H1 (cell line): Measurements from ENCODE around the gene H6PD. TPM values are rescaled to one million over a fixed set of nuclear protein-coding genes. Genes with fewer than 3 reads are reported as not detected.

Experiments
- CTCF ChIA-PET: fragments of 300-600 bp; sonication (Branson Sonifier 250); formaldehyde crosslinking; loops from one replicate; lab custom pipeline; 2021; ENCODE audit not compliant: partially characterized antibody; lab: Charles Lee
- POLR2A ChIA-PET: fragments of 300-600 bp; sonication (Branson Sonifier 250); formaldehyde crosslinking; loops from one replicate; lab custom pipeline; 2021; ENCODE audit warnings: inconsistent platforms; ENCODE audit not compliant: partially characterized antibody; lab: Charles Lee
- DNase-seq, 2 experiments: peaks; one replicate each; pipeline versions ENCODE4 v3.0.0 to v3.0.0-alpha.2; 2010 to 2022; ENCODE audit warnings: low spot score in 2 of 2, low read depth in 1 of 2, mixed read lengths in 1 of 2
- FAIRE-seq: peaks from 2 replicates; lab custom pipeline; 2011; peaks lifted over from hg19 to GRCh38; lab: Jason Lieb, UNC
- H2AFZ ChIP-seq: 2 replicates; pipeline ENCODE4 v1.8.1; 2012; ENCODE audit warnings: low read length, inconsistent platforms
- H2AK5ac ChIP-seq: 2 replicates; pipeline ENCODE4 v1.6.1; 2013; ENCODE audit warnings: low read depth, low read length
- H2BK120ac ChIP-seq: replicated peaks from 2 replicates; pipeline ENCODE3; 2013; ENCODE audit warnings: low read depth, low read length, inconsistent platforms
- H2BK12ac ChIP-seq: 2 replicates; pipeline ENCODE4 v1.6.1; 2013; ENCODE audit warnings: low read depth, low read length
- H2BK15ac ChIP-seq: 2 replicates; pipeline ENCODE4 v1.6.1; 2013; ENCODE audit warnings: low read length
- H2BK20ac ChIP-seq: 2 replicates; pipeline ENCODE4 v1.6.1; 2013; ENCODE audit warnings: low read length
- H2BK5ac ChIP-seq: 2 replicates; pipeline ENCODE4 v1.6.1; 2013; ENCODE audit warnings: low read depth, low read length
- H3K14ac ChIP-seq: 2 replicates; pipeline ENCODE4 v1.6.1; 2013; ENCODE audit warnings: inconsistent platforms; ENCODE audit not compliant: insufficient read length
- H3K18ac ChIP-seq: 2 replicates; pipeline ENCODE4 v1.6.1; 2013; ENCODE audit warnings: low read length; ENCODE audit errors: extremely low read depth
- H3K23ac ChIP-seq: 2 replicates; pipeline ENCODE4 v1.6.1; 2013; ENCODE audit warnings: inconsistent platforms; ENCODE audit not compliant: insufficient read length
- H3K23me2 ChIP-seq: 2 replicates; pipeline ENCODE4 v1.6.1; 2013; ENCODE audit warnings: low read depth, low read length
- H3K27ac ChIP-seq: 2 replicates; pipeline ENCODE4 v1.6.1; 2011; ENCODE audit warnings: low read depth, low read length, inconsistent platforms
- H3K27me3 ChIP-seq, 4 experiments: replicated peaks in 1 of 4; 1 replicate in 1 of 4; 2 replicates in 3 of 4; pipeline versions ENCODE4 v1.6.1 to v1.8.1; 2011 to 2013; ENCODE audit warnings: low read length in 3 of 4, mild to moderate bottlenecking in 3 of 4, inconsistent platforms in 2 of 4, mixed read lengths in 2 of 4, moderate library complexity in 1 of 4; ENCODE audit not compliant: control insufficient read depth in 3 of 4, insufficient read depth in 3 of 4; ENCODE audit errors: extremely low read depth in 1 of 4
- H3K36me3 ChIP-seq, 4 experiments: 2 replicates each; pipeline versions ENCODE4 v1.6.1 to v1.8.1; 2011 to 2013; ENCODE audit warnings: mild to moderate bottlenecking in 4 of 4, low read length in 3 of 4, moderate library complexity in 2 of 4, control low read depth in 1 of 4, inconsistent platforms in 1 of 4; ENCODE audit not compliant: insufficient read depth in 4 of 4, control insufficient read depth in 2 of 4
- H3K4ac ChIP-seq: replicated peaks from 2 replicates; pipeline ENCODE3; 2013; ENCODE audit warnings: low read length, low read depth, mixed read lengths, inconsistent platforms; ENCODE audit not compliant: insufficient read length
- H3K4me1 ChIP-seq, 4 experiments: replicated peaks in 1 of 4; 1 replicate in 1 of 4; 2 replicates in 3 of 4; pipeline versions ENCODE4 v1.6.1 to v1.8.1; 2011 to 2013; ENCODE audit warnings: low read length in 3 of 4, inconsistent platforms in 2 of 4, mixed read lengths in 1 of 4; ENCODE audit not compliant: insufficient read depth in 4 of 4, control insufficient read depth in 3 of 4
- H3K4me2 ChIP-seq, 2 experiments: 2 replicates each; pipeline versions ENCODE4 v1.6.1 to v1.8.1; 2011 to 2013; ENCODE audit warnings: low read depth in 2 of 2, low read length in 2 of 2, control low read depth in 1 of 2, inconsistent platforms in 1 of 2, mild to moderate bottlenecking in 1 of 2; ENCODE audit not compliant: insufficient read depth in 1 of 2
- H3K4me3 ChIP-seq, 4 experiments: fragments of 200-600, 300-600 bp in 1 of 4; sonication (generic), shearing (Covaris generic), sonication (Bioruptor Twin) in 1 of 4; 2 replicates each; pipeline versions ENCODE4 v1.5.1 to v1.8.1; 2011 to 2016; ENCODE audit warnings: low read length in 4 of 4, low read depth in 3 of 4, control low read depth in 2 of 4, inconsistent platforms in 2 of 4, mild to moderate bottlenecking in 2 of 4, mixed read lengths in 1 of 4, moderate library complexity in 1 of 4; ENCODE audit not compliant: insufficient read depth in 2 of 4; ENCODE audit errors: extremely low read depth in 1 of 4
- H3K56ac ChIP-seq: replicated peaks from 2 replicates; pipeline ENCODE3; 2013; ENCODE audit warnings: low read depth, mild to moderate bottlenecking, mixed read lengths, low read length, inconsistent platforms; ENCODE audit not compliant: insufficient read length
- H3K79me1 ChIP-seq: 2 replicates; pipeline ENCODE4 v1.6.1; 2013; ENCODE audit warnings: low read depth, low read length, control low read depth
- H3K79me2 ChIP-seq, 2 experiments: 2 replicates each; pipeline versions ENCODE4 v1.6.1 to v1.8.1; 2012 to 2013; ENCODE audit warnings: low read length in 2 of 2, mild to moderate bottlenecking in 2 of 2, inconsistent platforms in 1 of 2; ENCODE audit not compliant: insufficient read depth in 2 of 2, control insufficient read depth in 1 of 2
- H3K9ac ChIP-seq, 4 experiments: replicated peaks in 1 of 4; 1 replicate in 1 of 4; 2 replicates in 3 of 4; pipeline versions ENCODE4 v1.6.1 to v1.8.1; 2011 to 2013; ENCODE audit warnings: low read depth in 3 of 4, low read length in 3 of 4, control low read depth in 2 of 4, mild to moderate bottlenecking in 2 of 4, moderate library complexity in 2 of 4, inconsistent platforms in 1 of 4; ENCODE audit errors: extremely low read depth in 1 of 4
- H3K9me3 ChIP-seq, 2 experiments: 2 replicates each; pipeline versions ENCODE4 v1.6.1 to v1.8.1; 2012 to 2013; ENCODE audit warnings: mild to moderate bottlenecking in 2 of 2, moderate library complexity in 2 of 2, control low read depth in 1 of 2, inconsistent platforms in 1 of 2, low read depth in 1 of 2, low read length in 1 of 2, mixed read lengths in 1 of 2; ENCODE audit not compliant: insufficient read depth in 2 of 2
- H4K20me1 ChIP-seq, 2 experiments: replicated peaks in 1 of 2; 2 replicates each; pipeline versions ENCODE3 to v1.8.1; 2011 to 2013; ENCODE audit warnings: inconsistent platforms in 2 of 2, low read length in 2 of 2, mild to moderate bottlenecking in 1 of 2; ENCODE audit not compliant: insufficient read depth in 2 of 2, control insufficient read depth in 1 of 2
- H4K5ac ChIP-seq: 2 replicates; pipeline ENCODE4 v1.6.1; 2013; ENCODE audit warnings: low read length, low read depth, mixed read lengths, inconsistent platforms; ENCODE audit not compliant: insufficient read length
- H4K8ac ChIP-seq: 2 replicates; pipeline ENCODE4 v1.8.0; 2013; ENCODE audit warnings: mild to moderate bottlenecking, moderate library complexity, low read length, inconsistent platforms; ENCODE audit not compliant: insufficient read depth; ENCODE audit errors: extremely low read depth
- H4K91ac ChIP-seq: replicated peaks from 2 replicates; pipeline ENCODE3; 2013; ENCODE audit warnings: low read length, mixed read lengths, inconsistent platforms; ENCODE audit not compliant: insufficient read length
- CTBP2 ChIP-seq: IDR thresholded peaks from 2 replicates; pipeline ENCODE4 v1.7.0; 2011; ENCODE audit warnings: borderline replicate concordance, mild to moderate bottlenecking, moderate library complexity, mixed read lengths, low read length; ENCODE audit not compliant: insufficient read depth, insufficient read length
- NANOG ChIP-seq: IDR thresholded peaks from 2 replicates; pipeline ENCODE4 v1.6.1; 2011; ENCODE audit warnings: low read length, low read depth, mild to moderate bottlenecking, inconsistent platforms; ENCODE audit not compliant: insufficient read depth, poor library complexity, severe bottlenecking
- NRF1 ChIP-seq: IDR thresholded peaks from 2 replicates; pipeline ENCODE4 v1.6.1; 2011; ENCODE audit warnings: mild to moderate bottlenecking, low read depth, low read length, improper control_type of control experiment
- SP1 ChIP-seq: IDR thresholded peaks from 2 replicates; pipeline ENCODE4 v1.6.1; 2011; ENCODE audit warnings: low read depth, low read length
- TBP ChIP-seq: IDR thresholded peaks from 2 replicates; pipeline ENCODE4 v1.6.1; 2011; ENCODE audit warnings: low read depth, low read length, improper control_type of control experiment
- TCF12 ChIP-seq: IDR thresholded peaks from 2 replicates; pipeline ENCODE4 v1.6.1; 2011; ENCODE audit warnings: low read depth, mild to moderate bottlenecking, low read length
- YY1 ChIP-seq: IDR thresholded peaks from 2 replicates; pipeline ENCODE4 v1.6.1; 2011; ENCODE audit warnings: low read depth, mild to moderate bottlenecking, low read length
- WGBS, 2 experiments: shearing (Covaris generic) in 1 of 2; methylation state at CpG; one replicate each; pipeline versions ENCODE4 v1.1.6 to v1.1.7; 2013 to 2015; ENCODE audit warnings: low lambda C conversion rate in 2 of 2, mixed read lengths in 2 of 2, inconsistent platforms in 1 of 2, low coverage in 1 of 2, missing lambda C conversion rate in 1 of 2; ENCODE audit not compliant: insufficient replicate concordance in 2 of 2, insufficient coverage in 1 of 2, insufficient read length in 1 of 2; ENCODE audit errors: extremely low coverage in 1 of 2, missing lambda C conversion rate in 1 of 2; 5-methylcytosine and 5-hydroxymethylcytosine counted together
- polyA plus RNA-seq, 7 experiments: library from polyadenylated mRNA; depleted of rRNA in 3 of 7; stranded (reverse) in 5 of 7; unstranded in 2 of 7; fragments of >200 nt in 5 of 7; fragments of 200-250 nt in 2 of 7; gene quantifications; 1 replicate in 5 of 7; 2 replicates in 1 of 7; 4 replicates in 1 of 7; pipeline versions ENCODE4 v1.2.1 to v1.2.3, GENCODE V29; 2011 to 2013; ENCODE audit warnings: missing spikeins in 2 of 7, mixed read lengths in 2 of 7
- total RNA-seq: library from RNA; stranded (reverse); fragmentation: NEBNext Ultra II Directional; extraction: Animal tissue kit (Norgen Biotek cat#: 25700); gene quantifications from 2 replicates; pipeline ENCODE4 v1.2.1, GENCODE V29; 2021
- TF ChIP-seq, protein P1 (sequence below): IDR thresholded peaks from 2 replicates; pipeline ENCODE4 v1.6.1; 2012; ENCODE audit warnings: inconsistent platforms

H6PD gene
- total and polyA plus RNA-seq, 2 of the 8 experiments (the other 6 are each of a cell fraction or from before 2014, with no cell fraction given), result 3.6 to 3.8 TPM

DNA sequence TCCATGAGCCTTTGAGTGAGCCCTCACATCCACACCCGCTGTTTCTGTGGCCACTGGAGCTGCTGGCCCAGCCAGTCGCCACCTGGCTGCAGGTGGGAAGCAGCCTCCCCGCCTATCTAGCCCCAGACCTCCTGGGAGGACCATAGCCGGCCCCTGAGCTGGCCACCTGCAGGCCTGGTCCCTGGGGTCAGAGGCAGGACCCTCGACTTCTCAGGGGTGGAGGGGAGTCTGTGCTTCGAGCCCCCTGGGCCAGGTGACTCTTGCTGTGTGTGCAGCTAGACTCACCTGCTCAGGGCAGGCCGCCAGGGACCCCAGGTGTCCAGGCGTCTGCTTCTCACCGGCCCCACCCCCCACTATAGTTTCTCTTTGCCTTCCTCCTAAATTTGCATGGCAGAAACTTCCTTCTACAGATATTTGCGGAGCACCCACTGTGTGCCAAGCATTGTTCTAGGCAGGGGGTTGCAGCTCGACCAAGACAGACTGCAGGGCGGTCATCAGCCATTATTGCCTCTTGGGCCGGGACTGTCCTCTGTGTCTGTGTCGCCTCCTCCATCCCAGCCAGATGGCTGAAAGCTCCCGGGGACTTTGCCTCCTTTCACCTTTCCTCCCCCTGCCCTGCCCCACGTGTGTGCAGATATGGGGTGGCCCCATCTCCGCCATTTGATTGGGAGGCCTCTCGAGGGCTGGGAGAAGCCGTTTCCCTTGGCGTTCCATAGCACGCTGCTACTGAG is 85.4 kb downstream of the H6PD start:
- peak; percentile 49 for TF ChIP-seq YY1
- TF ChIP-seq, protein P1, sequence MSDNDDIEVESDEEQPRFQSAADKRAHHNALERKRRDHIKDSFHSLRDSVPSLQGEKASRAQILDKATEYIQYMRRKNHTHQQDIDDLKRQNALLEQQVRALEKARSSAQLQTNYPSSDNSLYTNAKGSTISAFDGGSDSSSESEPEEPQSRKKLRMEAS, result peak; percentile 31; the same call in 1 of the 2 replicates
- TF ChIP-seq SP1, result peak; percentile 37; the same call in 1 of the 2 replicates
- peak; percentile 42 for TF ChIP-seq NANOG
- TF ChIP-seq NRF1, result no peak
- 0 out of 2 replicates have a peak, but pooled peaks have one; percentile 18 for TF ChIP-seq TCF12
- no peak for TF ChIP-seq TBP
- TF ChIP-seq CTBP2, result no peak
- Histone ChIP-seq H2AFZ (no peak overlapping the region), H2AK5ac (peak overlapping the region; percentile 11; the same call in 1 of the 2 replicates), H3K4me3 (peak overlapping the region in 1 of 4 experiments; percentile 9; a peak in 1 of 8 replicates), H2BK12ac (peak overlapping the region; percentile 86; the same call in 1 of the 2 replicates), H3K4me1 (peaks cover 12 to 37% (median 26%) of the 10 kb centered on the region in 4 experiments), H4K5ac (peak overlapping the region; percentile 2), H3K27ac (0 out of 2 replicates have a peak overlapping the region, but pooled peaks have one; percentile 14), H3K4ac (no peak overlapping the region), H3K4me2 (peak overlapping the region; percentile 55 to 71), H3K56ac (no peak overlapping the region), H3K9ac (no peak overlapping the region; a peak in 1 of 7 replicates), H3K79me1 (no peaks in the 10 kb centered on the region; the same call in 1 of the 2 replicates), H4K8ac (peak overlapping the region; percentile 62), H3K18ac (peak overlapping the region; percentile 68; the same call in 1 of the 2 replicates), H3K23ac (no peak overlapping the region), H2BK20ac (peak overlapping the region; percentile 86), H3K27me3 (peaks cover 0 to 2% (median 0%) of the 10 kb centered on the region in 4 experiments; a peak in 1 of 7 replicates), H2BK15ac (no peak overlapping the region), H3K23me2 (no peaks in the 10 kb centered on the region), H4K91ac (peak overlapping the region; percentile 77), H2BK5ac (peak overlapping the region; percentile 48; the same call in 1 of the 2 replicates), H3K9me3 (no peaks in the 10 kb centered on the region), H4K20me1 (peaks cover 0 to 4% of the 10 kb centered on the region in 2 experiments), H2BK120ac (no peak overlapping the region), H3K14ac (no peak overlapping the region), H3K36me3 (no peaks in the 10 kb centered on the region), H3K79me2 (no peaks in the 10 kb centered on the region)
- WGBS, 2 experiments, result 64% methylated on average over 16 of the region's 21 CpGs; no CpG with 5 or more reads in 1 of the 2 experiments
- DNase-seq, result peak in 1 of 2 experiments; percentile 61
- CTCF ChIA-PET, result interaction anchor here (1.6 to 3.3 kb wide), 5 partner anchors 14 to 171 kb away, joined by 4 to 11 read pairs (median 7); no protein-coding TSS in a partner anchor
- FAIRE-seq, result peak; percentile 83
- POLR2A ChIA-PET, result interaction anchor here (0.7 to 2.2 kb wide), 4 partner anchors 8 to 53 kb away, joined by 3 to 8 read pairs (median 4); no protein-coding TSS in a partner anchor
